HEK293 (cell line): ENCODE results near the gene YIF1B.

Experiments
- GLIS1 ChIP-seq: fragments of 450-650 bp; formaldehyde crosslinking; IDR thresholded peaks from 2 replicates; pipeline ENCODE4 v1.5.1; 2016; ENCODE audit warnings: missing biosample characterization, missing genetic modification characterization
- GLIS2 ChIP-seq: fragments of 450-650 bp; formaldehyde crosslinking; IDR thresholded peaks from 2 replicates; pipeline ENCODE4 v1.5.1; 2016; ENCODE audit warnings: missing biosample characterization, missing genetic modification characterization
- IKZF3 ChIP-seq: fragments of 450-650 bp; IDR thresholded peaks from 2 replicates; pipeline ENCODE4 v1.5.0; 2018; ENCODE audit warnings: missing biosample characterization, mild to moderate bottlenecking, missing genetic modification characterization, moderate library complexity
- KLF10 ChIP-seq: fragments of 450-650 bp; IDR thresholded peaks from 2 replicates; pipeline ENCODE4 v1.5.1; 2018; ENCODE audit warnings: missing biosample characterization, mild to moderate bottlenecking, missing genetic modification characterization
- KLF16 ChIP-seq: fragments of 450-650 bp; formaldehyde crosslinking; IDR thresholded peaks from 2 replicates; pipeline ENCODE4 v1.5.1; 2017; ENCODE audit warnings: missing biosample characterization, missing genetic modification characterization
- KLF7 ChIP-seq: fragments of 450-650 bp; formaldehyde crosslinking; IDR thresholded peaks from 2 replicates; pipeline ENCODE4 v1.5.1; 2016; ENCODE audit warnings: missing biosample characterization, missing genetic modification characterization, borderline replicate concordance
- KLF8 ChIP-seq: fragments of 450-650 bp; formaldehyde crosslinking; IDR thresholded peaks from 2 replicates; pipeline ENCODE4 v1.5.1; 2016; ENCODE audit warnings: missing biosample characterization, missing genetic modification characterization
- OSR2 ChIP-seq: fragments of 450-650 bp; formaldehyde crosslinking; IDR thresholded peaks from 2 replicates; pipeline ENCODE4 v1.5.1; 2016; ENCODE audit warnings: missing biosample characterization, missing genetic modification characterization
- PRDM10 ChIP-seq: fragments of 450-650 bp; formaldehyde crosslinking; IDR thresholded peaks from 2 replicates; pipeline ENCODE4 v1.5.1; 2016; ENCODE audit warnings: missing biosample characterization, missing genetic modification characterization
- SP2 ChIP-seq: fragments of 450-650 bp; formaldehyde crosslinking; IDR thresholded peaks from 2 replicates; pipeline ENCODE4 v1.5.1; 2016; ENCODE audit warnings: missing biosample characterization, missing genetic modification characterization
- SP3 ChIP-seq: fragments of 450-650 bp; formaldehyde crosslinking; IDR thresholded peaks from 2 replicates; pipeline ENCODE4 v1.5.1; 2016; ENCODE audit warnings: missing biosample characterization, missing genetic modification characterization
- SP7 ChIP-seq: fragments of 450-650 bp; formaldehyde crosslinking; IDR thresholded peaks from 2 replicates; pipeline ENCODE4 v1.5.1; 2016; ENCODE audit warnings: missing biosample characterization, missing genetic modification characterization
- WT1 ChIP-seq: fragments of 450-650 bp; formaldehyde crosslinking; IDR thresholded peaks from 2 replicates; pipeline ENCODE4 v1.5.1; 2016; ENCODE audit warnings: missing biosample characterization, missing genetic modification characterization
- YY1 ChIP-seq: fragments of 450-650 bp; formaldehyde crosslinking; IDR thresholded peaks from 2 replicates; pipeline ENCODE4 v1.5.1; 2018; ENCODE audit warnings: missing biosample characterization, missing genetic modification characterization
- ZBTB17 ChIP-seq: fragments of 450-650 bp; formaldehyde crosslinking; IDR thresholded peaks from 2 replicates; pipeline ENCODE4 v1.5.1; 2016; ENCODE audit warnings: missing biosample characterization, missing genetic modification characterization
- ZBTB48 ChIP-seq: fragments of 450-650 bp; formaldehyde crosslinking; IDR thresholded peaks from 2 replicates; pipeline ENCODE4 v1.5.1; 2016; ENCODE audit warnings: missing biosample characterization, missing genetic modification characterization
- ZNF10 ChIP-seq: fragments of 450-650 bp; formaldehyde crosslinking; IDR thresholded peaks from 2 replicates; pipeline ENCODE4 v1.5.1; 2017; ENCODE audit warnings: missing biosample characterization, missing genetic modification characterization
- ZNF133 ChIP-seq: fragments of 450-650 bp; formaldehyde crosslinking; IDR thresholded peaks from 2 replicates; pipeline ENCODE4 v1.5.1; 2016; ENCODE audit warnings: missing biosample characterization, missing genetic modification characterization
- ZNF341 ChIP-seq: fragments of 450-650 bp; formaldehyde crosslinking; IDR thresholded peaks from 2 replicates; pipeline ENCODE4; 2016; ENCODE audit warnings: low read depth, missing biosample characterization, missing genetic modification characterization
- ZNF629 ChIP-seq: fragments of 450-650 bp; formaldehyde crosslinking; IDR thresholded peaks from 2 replicates; pipeline ENCODE4 v1.5.1; 2017; ENCODE audit warnings: missing biosample characterization, missing genetic modification characterization
- ZNF658 ChIP-seq: fragments of 450-650 bp; formaldehyde crosslinking; IDR thresholded peaks from 2 replicates; pipeline ENCODE4; 2016; ENCODE audit warnings: missing biosample characterization, missing genetic modification characterization
- ZSCAN23 ChIP-seq: fragments of 450-650 bp; formaldehyde crosslinking; IDR thresholded peaks from 2 replicates; pipeline ENCODE4 v1.5.1; 2016; ENCODE audit warnings: missing biosample characterization, missing genetic modification characterization
- ZSCAN30 ChIP-seq: fragments of 450-650 bp; IDR thresholded peaks from 2 replicates; pipeline ENCODE4 v1.5.1; 2018; ENCODE audit warnings: missing biosample characterization, mild to moderate bottlenecking, missing genetic modification characterization, moderate library complexity
- TF ChIP-seq, protein P1 (sequence below): fragments of 450-650 bp; formaldehyde crosslinking; IDR thresholded peaks from 2 replicates; pipeline ENCODE4 v1.5.1; 2016; ENCODE audit warnings: missing biosample characterization, missing genetic modification characterization
- TF ChIP-seq, protein P2 (sequence below): fragments of 450-650 bp; formaldehyde crosslinking; IDR thresholded peaks from 2 replicates; pipeline ENCODE4 v1.5.1; 2016; ENCODE audit warnings: missing biosample characterization, missing genetic modification characterization
- TF ChIP-seq, protein P3 (sequence below): fragments of 450-650 bp; formaldehyde crosslinking; IDR thresholded peaks from 2 replicates; pipeline ENCODE4 v1.5.1; 2016; ENCODE audit warnings: missing biosample characterization, missing genetic modification characterization
- TF ChIP-seq, protein P4 (sequence below): fragments of 450-650 bp; formaldehyde crosslinking; IDR thresholded peaks from 2 replicates; pipeline ENCODE4 v1.5.1; 2016; ENCODE audit warnings: missing biosample characterization, missing genetic modification characterization

Gene YIF1B

GRCh38 chr19:38362076-38362945 lies 46.6 kb upstream of the YIF1B start (continued):
- TF ChIP-seq, protein P1, sequence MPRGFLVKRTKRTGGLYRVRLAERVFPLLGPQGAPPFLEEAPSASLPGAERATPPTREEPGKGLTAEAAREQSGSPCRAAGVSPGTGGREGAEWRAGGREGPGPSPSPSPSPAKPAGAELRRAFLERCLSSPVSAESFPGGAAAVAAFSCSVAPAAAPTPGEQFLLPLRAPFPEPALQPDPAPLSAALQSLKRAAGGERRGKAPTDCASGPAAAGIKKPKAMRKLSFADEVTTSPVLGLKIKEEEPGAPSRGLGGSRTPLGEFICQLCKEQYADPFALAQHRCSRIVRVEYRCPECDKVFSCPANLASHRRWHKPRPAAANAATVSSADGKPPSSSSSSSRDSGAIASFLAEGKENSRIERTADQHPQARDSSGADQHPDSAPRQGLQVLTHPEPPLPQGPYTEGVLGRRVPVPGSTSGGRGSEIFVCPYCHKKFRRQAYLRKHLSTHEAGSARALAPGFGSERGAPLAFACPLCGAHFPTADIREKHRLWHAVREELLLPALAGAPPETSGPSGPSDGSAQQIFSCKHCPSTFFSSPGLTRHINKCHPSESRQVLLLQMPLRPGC (tag by site-specific recombination), result no peak
- TF ChIP-seq, protein P2, sequence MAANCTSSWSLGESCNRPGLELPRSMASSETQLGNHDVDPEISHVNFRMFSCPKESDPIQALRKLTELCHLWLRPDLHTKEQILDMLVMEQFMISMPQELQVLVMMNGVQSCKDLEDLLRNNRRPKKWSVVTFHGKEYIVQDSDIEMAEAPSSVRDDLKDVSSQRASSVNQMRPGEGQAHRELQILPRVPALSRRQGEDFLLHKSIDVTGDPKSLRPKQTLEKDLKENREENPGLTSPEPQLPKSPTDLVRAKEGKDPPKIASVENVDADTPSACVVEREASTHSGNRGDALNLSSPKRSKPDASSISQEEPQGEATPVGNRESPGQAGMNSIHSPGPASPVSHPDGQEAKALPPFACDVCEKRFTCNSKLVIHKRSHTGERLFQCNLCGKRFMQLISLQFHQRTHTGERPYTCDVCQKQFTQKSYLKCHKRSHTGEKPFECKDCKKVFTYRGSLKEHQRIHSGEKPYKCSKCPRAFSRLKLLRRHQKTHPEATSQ (tag by site-specific recombination), result 0 out of 2 replicates have a peak, but pooled peaks have one; percentile 44
- TF ChIP-seq IKZF3 (peak; percentile 41; the same call in 1 of the 2 replicates), YY1 (peak; percentile 56; the same call in 1 of the 2 replicates), SP3 (tag by site-specific recombination) (peak; percentile 97), PRDM10 (tag by site-specific recombination) (peak; percentile 86), ZNF658 (tag by site-specific recombination) (no peak), ZNF341 (peak; percentile 49), SP7 (tag by site-specific recombination) (peak; percentile 77), KLF8 (tag by site-specific recombination) (peak; percentile 80), ZBTB17 (tag by site-specific recombination) (peak; percentile 91), SP2 (tag by site-specific recombination) (peak; percentile 83), ZNF629 (peak; percentile 59; the same call in 1 of the 2 replicates), OSR2 (tag by site-specific recombination) (0 out of 2 replicates have a peak, but pooled peaks have one; percentile 5), ZSCAN23 (tag by site-specific recombination) (0 out of 2 replicates have a peak, but pooled peaks have one; percentile 75), ZSCAN30 (tag by site-specific recombination) (0 out of 2 replicates have a peak, but pooled peaks have one; percentile 28), ZBTB48 (peak; percentile 59; the same call in 1 of the 2 replicates), KLF10 (tag by site-specific recombination) (peak; percentile 98), ZNF10 (tag by site-specific recombination) (peak; percentile 50; the same call in 1 of the 2 replicates), ZNF133 (0 out of 2 replicates have a peak, but pooled peaks have one; percentile 13), GLIS1 (peak; percentile 93), WT1 (tag by site-specific recombination) (peak; percentile 73; the same call in 1 of the 2 replicates), KLF16 (tag by site-specific recombination) (peak; percentile 94), GLIS2 (tag by site-specific recombination) (peak; percentile 100), KLF7 (tag by site-specific recombination) (peak; percentile 49; the same call in 1 of the 2 replicates)
- TF ChIP-seq, protein P3, sequence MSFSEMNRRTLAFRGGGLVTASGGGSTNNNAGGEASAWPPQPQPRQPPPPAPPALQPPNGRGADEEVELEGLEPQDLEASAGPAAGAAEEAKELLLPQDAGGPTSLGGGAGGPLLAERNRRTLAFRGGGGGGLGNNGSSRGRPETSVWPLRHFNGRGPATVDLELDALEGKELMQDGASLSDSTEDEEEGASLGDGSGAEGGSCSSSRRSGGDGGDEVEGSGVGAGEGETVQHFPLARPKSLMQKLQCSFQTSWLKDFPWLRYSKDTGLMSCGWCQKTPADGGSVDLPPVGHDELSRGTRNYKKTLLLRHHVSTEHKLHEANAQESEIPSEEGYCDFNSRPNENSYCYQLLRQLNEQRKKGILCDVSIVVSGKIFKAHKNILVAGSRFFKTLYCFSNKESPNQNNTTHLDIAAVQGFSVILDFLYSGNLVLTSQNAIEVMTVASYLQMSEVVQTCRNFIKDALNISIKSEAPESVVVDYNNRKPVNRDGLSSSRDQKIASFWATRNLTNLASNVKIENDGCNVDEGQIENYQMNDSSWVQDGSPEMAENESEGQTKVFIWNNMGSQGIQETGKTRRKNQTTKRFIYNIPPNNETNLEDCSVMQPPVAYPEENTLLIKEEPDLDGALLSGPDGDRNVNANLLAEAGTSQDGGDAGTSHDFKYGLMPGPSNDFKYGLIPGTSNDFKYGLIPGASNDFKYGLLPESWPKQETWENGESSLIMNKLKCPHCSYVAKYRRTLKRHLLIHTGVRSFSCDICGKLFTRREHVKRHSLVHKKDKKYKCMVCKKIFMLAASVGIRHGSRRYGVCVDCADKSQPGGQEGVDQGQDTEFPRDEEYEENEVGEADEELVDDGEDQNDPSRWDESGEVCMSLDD, result peak; percentile 98
- TF ChIP-seq, protein P4, sequence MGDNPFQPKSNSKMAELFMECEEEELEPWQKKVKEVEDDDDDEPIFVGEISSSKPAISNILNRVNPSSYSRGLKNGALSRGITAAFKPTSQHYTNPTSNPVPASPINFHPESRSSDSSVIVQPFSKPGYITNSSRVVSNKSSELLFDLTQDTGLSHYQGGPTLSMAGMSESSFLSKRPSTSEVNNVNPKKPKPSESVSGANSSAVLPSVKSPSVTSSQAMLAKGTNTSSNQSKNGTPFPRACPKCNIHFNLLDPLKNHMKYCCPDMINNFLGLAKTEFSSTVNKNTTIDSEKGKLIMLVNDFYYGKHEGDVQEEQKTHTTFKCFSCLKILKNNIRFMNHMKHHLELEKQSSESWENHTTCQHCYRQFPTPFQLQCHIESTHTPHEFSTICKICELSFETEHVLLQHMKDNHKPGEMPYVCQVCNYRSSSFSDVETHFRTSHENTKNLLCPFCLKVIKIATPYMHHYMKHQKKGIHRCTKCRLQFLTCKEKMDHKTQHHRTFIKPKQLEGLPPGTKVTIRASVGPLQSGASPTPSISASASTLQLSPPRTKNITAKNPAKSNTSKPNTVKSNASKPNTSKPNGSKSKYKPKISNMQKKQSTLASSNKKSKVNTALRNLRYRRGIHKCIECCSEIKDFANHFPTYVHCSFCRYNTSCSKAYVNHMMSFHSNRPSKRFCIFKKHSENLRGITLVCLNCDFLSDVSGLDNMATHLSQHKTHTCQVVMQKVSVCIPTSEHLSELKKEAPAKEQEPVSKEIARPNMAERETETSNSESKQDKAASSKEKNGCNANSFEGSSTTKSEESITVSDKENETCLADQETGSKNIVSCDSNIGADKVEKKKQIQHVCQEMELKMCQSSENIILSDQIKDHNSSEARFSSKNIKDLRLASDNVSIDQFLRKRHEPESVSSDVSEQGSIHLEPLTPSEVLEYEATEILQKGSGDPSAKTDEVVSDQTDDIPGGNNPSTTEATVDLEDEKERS, result peak; percentile 81; the same call in 1 of the 2 replicates
